ENCODE results near the gene LRP4.

LRP4 gene

GRCh38 chr11:46896719-46897406, 21.5 kb downstream of the LRP4 start:
- no peaks in the 10 kb centered on the region for H3K36me3 ChIP-seq (replicated peaks; ENCODE audit: insufficient read depth, low read length)
- no peaks in the 10 kb centered on the region for H3K27me3 ChIP-seq (replicated peaks; ENCODE audit: insufficient read depth, low read length)
- H3K9me3 ChIP-seq (replicated peaks; ENCODE audit: insufficient read depth, low read length), result no peaks in the 10 kb centered on the region
- H3K4me2 ChIP-seq (ENCODE audit: low read depth, low read length), result no peak overlapping the region
- H4K20me1 ChIP-seq (ENCODE audit: insufficient read depth, low read length), result no peaks in the 10 kb centered on the region
- TF ChIP-seq CTCF (IDR thresholded peaks at IDR 0.05; ENCODE audit: low read length) (peak; percentile 42), EZH2phosphoT487 (IDR thresholded peaks at IDR 0.05; ENCODE audit: low read length) (no peak)
- H3K9me2 ChIP-seq (replicated peaks; ENCODE audit: insufficient read depth, low read length), result no peaks in the 10 kb centered on the region
- no peak overlapping the region for H3K9ac ChIP-seq (ENCODE audit: low read length)
- no peak overlapping the region for H2AFZ ChIP-seq (ENCODE audit: low read length)
- H3K4me3 ChIP-seq (ENCODE audit: low read length), result no peak overlapping the region
- H3K79me2 ChIP-seq (ENCODE audit: low read length), result no peaks in the 10 kb centered on the region
- no peaks in the 10 kb centered on the region for H3K4me1 ChIP-seq (ENCODE audit: low read length)
- no peak overlapping the region for H3K27ac ChIP-seq (ENCODE audit: low read length)
- no peaks in the 10 kb centered on the region for H3F3A ChIP-seq (ENCODE audit: insufficient read depth, low read length)
- DNase-seq, result peak; percentile 50

- Histone ChIP-seq H3K4me2 (ENCODE audit: low read depth, low read length) (no peak overlapping the region), H4K20me1 (ENCODE audit: insufficient read depth, low read length) (no peaks in the 10 kb centered on the region), H2AFZ (ENCODE audit: low read length) (no peak overlapping the region), H3K9me3 (replicated peaks; ENCODE audit: insufficient read depth, low read length) (no peaks in the 10 kb centered on the region), H3K27ac (ENCODE audit: low read length) (no peak overlapping the region), H3K4me3 (ENCODE audit: low read length) (no peak overlapping the region), H3K79me2 (ENCODE audit: low read length) (no peaks in the 10 kb centered on the region), H3K4me1 (ENCODE audit: low read length) (no peaks in the 10 kb centered on the region), H3K27me3 (replicated peaks; ENCODE audit: insufficient read depth, low read length) (no peaks in the 10 kb centered on the region), H3F3A (ENCODE audit: insufficient read depth, low read length) (no peaks in the 10 kb centered on the region), H3K9ac (ENCODE audit: low read length) (no peak overlapping the region), H3K9me2 (replicated peaks; ENCODE audit: insufficient read depth, low read length) (no peaks in the 10 kb centered on the region), H3K36me3 (replicated peaks; ENCODE audit: insufficient read depth, low read length) (no peaks in the 10 kb centered on the region)
- TF ChIP-seq EZH2 (optimal IDR thresholded peaks at IDR 0.05; ENCODE audit: low read depth, low read length) (no peak), EZH2phosphoT487 (IDR thresholded peaks at IDR 0.05; ENCODE audit: low read length) (no peak), CTCF (IDR thresholded peaks at IDR 0.05; ENCODE audit: low read length) (no peak)
- no peak for DNase-seq
Measured at GRCh38 chr11:46895821-46896220, 22.5 kb downstream of the LRP4 start.

GRCh38 chr11:46894961-46895360, 23.4 kb downstream of the LRP4 start:
- no peaks in the 10 kb centered on the region for H3K36me3 ChIP-seq (replicated peaks; ENCODE audit: insufficient read depth, low read length)
- H3F3A ChIP-seq (ENCODE audit: insufficient read depth, low read length), result no peaks in the 10 kb centered on the region
- TF ChIP-seq CTCF (IDR thresholded peaks at IDR 0.05; ENCODE audit: low read length) (no peak), EZH2 (optimal IDR thresholded peaks at IDR 0.05; ENCODE audit: low read depth, low read length) (no peak), EZH2phosphoT487 (IDR thresholded peaks at IDR 0.05; ENCODE audit: low read length) (no peak)
- no peak for DNase-seq
- H4K20me1 ChIP-seq (ENCODE audit: insufficient read depth, low read length), result no peaks in the 10 kb centered on the region
- H3K4me2 ChIP-seq (ENCODE audit: low read depth, low read length), result no peak overlapping the region
- no peak overlapping the region for H3K4me3 ChIP-seq (ENCODE audit: low read length)
- no peaks in the 10 kb centered on the region for H3K9me2 ChIP-seq (replicated peaks; ENCODE audit: insufficient read depth, low read length)
- H3K79me2 ChIP-seq (ENCODE audit: low read length), result no peaks in the 10 kb centered on the region
- H3K9me3 ChIP-seq (replicated peaks; ENCODE audit: insufficient read depth, low read length), result no peaks in the 10 kb centered on the region
- H2AFZ ChIP-seq (ENCODE audit: low read length), result no peak overlapping the region
- H3K27ac ChIP-seq (ENCODE audit: low read length), result no peak overlapping the region
- H3K4me1 ChIP-seq (ENCODE audit: low read length), result no peaks in the 10 kb centered on the region
- no peaks in the 10 kb centered on the region for H3K27me3 ChIP-seq (replicated peaks; ENCODE audit: insufficient read depth, low read length)
- no peak overlapping the region for H3K9ac ChIP-seq (ENCODE audit: low read length)
